ENCODE data around the gene TENT4B. TPM values are rescaled to one million over a fixed set of nuclear protein-coding genes. Genes with fewer than 3 reads are reported as not detected.

The TENT4B gene
- total RNA-seq, 1 donor from 2014 or later: 7.1 TPM

GRCh38 chr16:50265716-50266336, 112.7 kb downstream of the TENT4B start:
- Mint-ChIP-seq H3K4me1 (ENCODE audit: unreplicated experiment) (peaks cover 14% of the 10 kb centered on the region), H3K27ac (ENCODE audit: unreplicated experiment) (no peak overlapping the region), H3K27me3 (ENCODE audit: unreplicated experiment) (no peaks in the 10 kb centered on the region), H3K9me3 (ENCODE audit: unreplicated experiment) (no peaks in the 10 kb centered on the region), H3K4me3 (ENCODE audit: unreplicated experiment) (no peak overlapping the region), H3K36me3 (ENCODE audit: low read depth, unreplicated experiment) (peaks cover 3% of the 10 kb centered on the region)
- no peak for DNase-seq (ENCODE audit: low spot score)
- TF ChIP-seq CTCF (IDR thresholded peaks at IDR 0.05; ENCODE audit: unreplicated experiment): no peak

DNA sequence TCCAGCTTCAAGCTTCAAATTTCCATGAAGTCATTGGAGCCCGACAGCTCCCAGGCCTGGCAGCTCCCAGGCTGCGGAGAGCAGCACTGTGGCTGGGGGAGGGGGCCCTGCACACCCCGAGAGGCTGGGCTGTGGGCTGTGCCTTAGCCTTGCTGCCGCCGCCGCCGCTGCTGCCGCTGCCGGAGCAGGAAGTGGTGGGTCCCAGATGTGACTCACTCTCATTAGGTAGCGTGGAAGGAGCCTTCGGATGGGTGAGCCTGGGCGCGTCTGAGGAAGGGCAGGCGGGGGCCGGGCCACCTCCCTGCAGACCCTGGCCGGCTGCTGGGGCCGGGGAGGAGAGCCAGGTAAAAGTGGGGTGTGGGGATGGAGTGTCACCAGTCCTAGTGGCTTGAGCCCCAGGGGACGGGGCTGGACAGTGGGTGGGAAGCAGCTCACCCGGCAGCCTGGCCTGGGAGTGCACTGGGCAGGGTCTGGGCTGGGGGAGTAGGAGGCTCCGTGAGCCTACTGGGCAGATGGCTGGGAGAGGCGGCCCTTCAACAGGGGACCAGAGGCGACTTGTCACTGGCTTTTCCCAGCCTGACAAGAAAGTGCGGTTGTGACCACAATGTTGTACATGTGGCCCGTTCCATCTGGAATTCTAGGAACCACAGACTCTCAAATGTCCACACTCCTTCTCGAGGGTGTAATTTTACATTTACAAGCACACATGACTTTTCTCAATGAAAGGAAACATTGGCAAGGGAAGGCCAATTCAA, 113.4 kb downstream of the TENT4B start, which contains the start of gene ADCY7:
ADCY7 (plus strand) TSS at position 215 of the 755 bp plus-strand sequence. CDS start 21,629 bp downstream, outside the sequence.
- TF ChIP-seq CTCF (IDR thresholded peaks at IDR 0.05; ENCODE audit: unreplicated experiment): no peak
- H3K27me3 Mint-ChIP-seq (ENCODE audit: unreplicated experiment): no peaks in the 10 kb centered on the region
- peaks cover 14% of the 10 kb centered on the region for H3K4me1 Mint-ChIP-seq (ENCODE audit: unreplicated experiment)
- H3K9me3 Mint-ChIP-seq (ENCODE audit: unreplicated experiment): no peaks in the 10 kb centered on the region
- peaks cover 3% of the 10 kb centered on the region for H3K36me3 Mint-ChIP-seq (ENCODE audit: low read depth, unreplicated experiment)
- no peak within 1 kb of the TSS for H3K27ac Mint-ChIP-seq (ENCODE audit: unreplicated experiment)
- no peak within 1 kb of the TSS for H3K4me3 Mint-ChIP-seq (ENCODE audit: unreplicated experiment)
- no peak for DNase-seq (ENCODE audit: low spot score)

GRCh38 chr16:50267151-50267631, 114.1 kb downstream of the TENT4B start:
- Mint-ChIP-seq H3K9me3 (ENCODE audit: unreplicated experiment) (no peaks in the 10 kb centered on the region), H3K4me3 (ENCODE audit: unreplicated experiment) (no peak overlapping the region), H3K4me1 (ENCODE audit: unreplicated experiment) (peaks cover 14% of the 10 kb centered on the region), H3K36me3 (ENCODE audit: low read depth, unreplicated experiment) (peaks cover 3% of the 10 kb centered on the region), H3K27ac (ENCODE audit: unreplicated experiment) (no peak overlapping the region), H3K27me3 (ENCODE audit: unreplicated experiment) (no peaks in the 10 kb centered on the region)
- no peak for TF ChIP-seq CTCF (IDR thresholded peaks at IDR 0.05; ENCODE audit: unreplicated experiment)
- no peak for DNase-seq (ENCODE audit: low spot score)

DNA sequence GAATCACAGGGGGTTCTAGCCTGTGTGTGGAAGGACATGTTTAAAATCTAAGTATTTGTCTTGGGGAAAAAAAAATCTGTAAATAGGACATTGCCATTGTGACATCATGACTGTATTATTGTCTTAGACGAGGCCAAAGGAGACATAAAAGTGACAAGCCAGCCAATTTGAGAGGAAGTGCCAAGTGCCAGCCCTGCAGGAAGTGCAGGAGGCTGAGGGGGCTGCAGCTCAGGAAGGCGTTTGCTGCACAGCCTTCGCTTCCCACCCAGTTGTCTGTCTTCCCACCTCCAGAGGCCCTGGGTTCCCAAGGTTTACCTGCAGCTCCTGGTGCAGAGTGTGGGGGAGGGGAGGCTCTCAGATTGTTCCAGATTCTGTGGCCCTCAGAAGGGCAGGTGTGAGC, 114.5 kb downstream of the TENT4B start:
- Mint-ChIP-seq H3K27me3 (ENCODE audit: unreplicated experiment) (no peaks in the 10 kb centered on the region), H3K36me3 (ENCODE audit: low read depth, unreplicated experiment) (peaks cover 3% of the 10 kb centered on the region), H3K9me3 (ENCODE audit: unreplicated experiment) (no peaks in the 10 kb centered on the region), H3K27ac (ENCODE audit: unreplicated experiment) (peak overlapping the region; percentile 57), H3K4me3 (ENCODE audit: unreplicated experiment) (no peak overlapping the region), H3K4me1 (ENCODE audit: unreplicated experiment) (peaks cover 14% of the 10 kb centered on the region)
- DNase-seq (ENCODE audit: low spot score): no peak
- TF ChIP-seq CTCF (IDR thresholded peaks at IDR 0.05; ENCODE audit: unreplicated experiment): no peak

DNA sequence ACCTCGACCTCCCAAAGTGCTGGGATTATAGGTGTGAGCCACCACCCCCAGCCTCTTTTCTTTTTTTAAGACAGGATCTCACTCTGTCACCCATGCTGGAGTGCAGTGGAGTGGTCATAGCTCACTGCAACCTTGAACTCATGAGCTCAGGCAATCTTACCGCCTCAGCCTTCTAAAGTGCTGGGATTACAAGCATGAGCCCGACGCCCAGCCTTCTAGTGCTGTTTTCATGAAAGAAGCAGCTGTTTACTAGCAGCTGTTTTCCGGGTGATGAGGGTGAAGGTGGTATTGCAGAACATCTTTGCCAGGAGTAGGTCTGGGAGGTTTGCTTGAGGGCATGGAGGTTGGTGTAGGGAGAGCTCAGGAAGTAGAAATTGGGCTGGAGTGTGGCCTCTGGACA, 115.2 kb downstream of the TENT4B start:
- no peak for TF ChIP-seq CTCF (IDR thresholded peaks at IDR 0.05; ENCODE audit: unreplicated experiment)
- H3K36me3 Mint-ChIP-seq (ENCODE audit: low read depth, unreplicated experiment): peaks cover 3% of the 10 kb centered on the region
- H3K27ac Mint-ChIP-seq (ENCODE audit: unreplicated experiment): no peak overlapping the region
- peaks cover 14% of the 10 kb centered on the region for H3K4me1 Mint-ChIP-seq (ENCODE audit: unreplicated experiment)
- H3K27me3 Mint-ChIP-seq (ENCODE audit: unreplicated experiment): no peaks in the 10 kb centered on the region
- DNase-seq (ENCODE audit: low spot score): no peak
- no peaks in the 10 kb centered on the region for H3K9me3 Mint-ChIP-seq (ENCODE audit: unreplicated experiment)
- no peak overlapping the region for H3K4me3 Mint-ChIP-seq (ENCODE audit: unreplicated experiment)

Data from endothelial cell (in vitro differentiated cells).